ENCODE measurements around the gene PALLD.

PALLD gene

GRCh38 chr4:168886351-168886750 is 389.5 kb downstream of the PALLD start:
- DNase-seq = no peak

GRCh38 chr4:168887809-168888208 is 391.0 kb downstream of the PALLD start:
- DNase-seq = no peak

- no peak for DNase-seq
Measured at GRCh38 chr4:168888715-168889215, 391.9 kb downstream of the PALLD start.

- no peak for DNase-seq
Measured at GRCh38 chr4:168891086-168891485, 394.2 kb downstream of the PALLD start.

GRCh38 chr4:168891688-168892087 is 394.8 kb downstream of the PALLD start:
- no peak for DNase-seq

GRCh38 chr4:168892475-168892874 is 395.6 kb downstream of the PALLD start:
- DNase-seq = no peak

GRCh38 chr4:168893205-168893604 is 396.4 kb downstream of the PALLD start:
- DNase-seq = no peak

- DNase-seq = no peak
Measured at GRCh38 chr4:168893807-168894206, 397.0 kb downstream of the PALLD start.

GRCh38 chr4:168900080-168900479 is 403.2 kb downstream of the PALLD start:
- no peak for DNase-seq

GRCh38 chr4:168907119-168907698 is 410.4 kb downstream of the PALLD start:
- DNase-seq = no peak

GRCh38 chr4:168908093-168908492 is 411.2 kb downstream of the PALLD start:
- DNase-seq = no peak

- no peak for DNase-seq
Measured at GRCh38 chr4:168908851-168909273, 412.0 kb downstream of the PALLD start.

GRCh38 chr4:168914095-168914494 is 417.2 kb downstream of the PALLD start:
- no peak for DNase-seq

GRCh38 chr4:168917138-168917779 is 420.4 kb downstream of the PALLD start:
- DNase-seq = no peak

- no peak for DNase-seq
Measured at GRCh38 chr4:168919706-168920324, 423.0 kb downstream of the PALLD start.

- DNase-seq = no peak
Measured at GRCh38 chr4:168920441-168921065, 423.7 kb downstream of the PALLD start.

GRCh38 chr4:168923526-168924194 is 426.8 kb downstream of the PALLD start:
- DNase-seq = peak; percentile 37

- no peak for DNase-seq
Measured at GRCh38 chr4:168924667-168925066, 427.8 kb downstream of the PALLD start.

GRCh38 chr4:168925789-168926490 is 429.1 kb downstream of the PALLD start:
- DNase-seq = no peak

GRCh38 chr4:168928346-168928745 is 431.5 kb downstream of the PALLD start:
- no peak for DNase-seq

- DNase-seq = no peak
Measured at GRCh38 chr4:168928875-168929274, 432.0 kb downstream of the PALLD start.

GRCh38 chr4:168930413-168931196 is 433.8 kb downstream of the PALLD start:
- no peak for DNase-seq
